ENCODE data around the gene SPTBN1. TPM values are rescaled to one million over a fixed set of nuclear protein-coding genes. Genes with fewer than 3 reads are reported as not detected.
A peak's percentile ranks its signal among the peaks of the same experiment; 100 is the strongest.

The SPTBN1 gene
- total and polyA plus RNA-seq, 2 of the 13 experiments (the other 11 are each of a cell fraction or from before 2014, with no cell fraction given) = 123 to 299 TPM

DNA sequence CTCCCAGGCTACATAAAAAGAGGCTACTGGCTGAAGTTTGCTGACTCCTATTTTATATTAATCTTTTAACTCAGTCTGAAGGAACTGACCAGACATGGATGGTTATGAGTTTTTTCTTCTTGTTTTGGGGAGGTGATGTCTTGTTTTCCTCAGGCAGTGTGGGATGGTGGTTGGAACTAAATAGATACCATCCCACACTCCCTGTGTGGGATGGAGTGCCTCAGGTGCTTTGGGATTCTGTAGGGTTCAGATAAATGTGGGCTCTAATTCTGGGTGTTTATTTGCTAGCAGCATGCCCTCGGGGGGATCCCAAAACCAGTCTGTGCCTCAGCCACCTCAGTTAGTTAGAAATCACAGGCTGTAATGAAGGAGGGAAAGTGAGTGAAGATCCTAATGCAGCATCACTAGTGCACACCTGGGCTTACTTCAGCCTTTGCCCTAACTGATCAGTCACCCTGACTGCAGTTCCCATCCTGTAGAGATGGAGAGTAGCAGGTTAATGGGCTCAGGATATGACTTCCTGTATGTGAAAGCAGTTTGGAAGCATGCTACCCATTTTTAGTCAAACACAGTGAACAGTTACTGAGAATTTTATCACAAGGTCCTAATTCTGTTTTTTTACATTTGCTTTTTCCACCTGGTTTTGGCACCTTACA is 132.2 kb downstream of the SPTBN1 start (continued):
- TF ChIP-seq EHMT2 (IDR thresholded peaks at IDR 0.05; ENCODE audit: borderline replicate concordance, low read depth, low read length) (no peak), GLI4 (CRISPR knock-in tag; IDR thresholded peaks at IDR 0.05; ENCODE audit: borderline replicate concordance) (no peak), ZNF629 (CRISPR knock-in tag; conservative IDR thresholded peaks at IDR 0.05) (0 out of 2 replicates have a peak, but pooled peaks have one; percentile 12), MAFK (conservative IDR thresholded peaks at IDR 0.05 in 1 of 2, IDR thresholded peaks at IDR 0.05 in 1 of 2; ENCODE audit: low read length in 2 of 2) (0 out of 4 replicates have a peak, but pooled peaks of 1 of the 2 experiments have one; percentile 3)
- TF ChIP-seq, protein P1, sequence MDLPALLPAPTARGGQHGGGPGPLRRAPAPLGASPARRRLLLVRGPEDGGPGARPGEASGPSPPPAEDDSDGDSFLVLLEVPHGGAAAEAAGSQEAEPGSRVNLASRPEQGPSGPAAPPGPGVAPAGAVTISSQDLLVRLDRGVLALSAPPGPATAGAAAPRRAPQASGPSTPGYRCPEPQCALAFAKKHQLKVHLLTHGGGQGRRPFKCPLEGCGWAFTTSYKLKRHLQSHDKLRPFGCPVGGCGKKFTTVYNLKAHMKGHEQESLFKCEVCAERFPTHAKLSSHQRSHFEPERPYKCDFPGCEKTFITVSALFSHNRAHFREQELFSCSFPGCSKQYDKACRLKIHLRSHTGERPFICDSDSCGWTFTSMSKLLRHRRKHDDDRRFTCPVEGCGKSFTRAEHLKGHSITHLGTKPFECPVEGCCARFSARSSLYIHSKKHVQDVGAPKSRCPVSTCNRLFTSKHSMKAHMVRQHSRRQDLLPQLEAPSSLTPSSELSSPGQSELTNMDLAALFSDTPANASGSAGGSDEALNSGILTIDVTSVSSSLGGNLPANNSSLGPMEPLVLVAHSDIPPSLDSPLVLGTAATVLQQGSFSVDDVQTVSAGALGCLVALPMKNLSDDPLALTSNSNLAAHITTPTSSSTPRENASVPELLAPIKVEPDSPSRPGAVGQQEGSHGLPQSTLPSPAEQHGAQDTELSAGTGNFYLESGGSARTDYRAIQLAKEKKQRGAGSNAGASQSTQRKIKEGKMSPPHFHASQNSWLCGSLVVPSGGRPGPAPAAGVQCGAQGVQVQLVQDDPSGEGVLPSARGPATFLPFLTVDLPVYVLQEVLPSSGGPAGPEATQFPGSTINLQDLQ (CRISPR knock-in tag; IDR thresholded peaks at IDR 0.05) = no peak

DNA sequence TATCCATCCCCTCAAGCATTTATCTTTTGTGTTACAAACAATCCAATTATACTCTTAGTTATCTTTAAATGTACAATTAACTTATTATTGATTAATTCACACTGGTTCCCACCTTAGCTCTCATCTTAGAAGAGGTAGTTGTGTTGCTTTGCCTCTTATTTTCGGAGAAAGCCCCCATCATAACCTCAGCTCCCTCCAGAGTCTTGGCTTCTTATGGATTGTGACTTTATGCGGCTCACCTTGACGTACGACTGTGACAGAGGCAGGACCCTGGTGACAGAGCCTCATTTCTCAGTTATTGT is 132.9 kb downstream of the SPTBN1 start:
- Histone ChIP-seq H3K4me3 (replicated peaks in 1 of 3; ENCODE audit: insufficient read depth in 1 of 3, low read depth in 2 of 3, low read length in 3 of 3) (peak overlapping the region; percentile 22 to 55 (median 28)), H3K79me2 (ENCODE audit: insufficient read depth, low read length) (peaks cover 99% of the 10 kb centered on the region), H3K36me3 (replicated peaks in 1 of 2; ENCODE audit: control insufficient read depth in 1 of 2, insufficient read depth in 2 of 2, low read length in 2 of 2) (peaks cover 12 to 48% of the 10 kb centered on the region in 2 experiments), H2AFZ (ENCODE audit: low read length) (no peak overlapping the region), H3K9me3 (ENCODE audit: low read length) (no peaks in the 10 kb centered on the region), H3K27me3 (ENCODE audit: control insufficient read depth in 1 of 2, insufficient read depth in 2 of 2, low read length in 2 of 2) (no peaks in the 10 kb centered on the region), H3K4me2 (ENCODE audit: low read depth, low read length) (peak overlapping the region; percentile 75), H3K9ac (ENCODE audit: insufficient read depth, low read depth, low read length) (peak overlapping the region; percentile 66), H3K4me1 (ENCODE audit: insufficient read depth, low read length) (peaks cover 95% of the 10 kb centered on the region), H4K20me1 (ENCODE audit: insufficient read depth, low read length) (peaks cover 61% of the 10 kb centered on the region), H3K27ac (ENCODE audit: extremely low read length, insufficient read depth, low read length) (peak overlapping the region; percentile 92)
- CTCF ChIA-PET (ENCODE audit: low intra/inter-chr PET ratio, low total read pairs) = interaction anchor here (1.3 to 1.6 kb wide), 2 partner anchors 9 to 67 kb away, joined by 3 to 4 read pairs; no protein-coding TSS in a partner anchor
- intact Hi-C loops (cut with micrococcal nuclease; ENCODE audit: unreplicated experiment) (loop anchor here (1.0 to 2.0 kb wide), 3 partner anchors 10 to 31 kb away; no protein-coding TSS in a partner anchor), in situ Hi-C loops (cut with HindIII; ENCODE audit: extremely low pct_ligation_motif_present, low pct_unique_long_range_greater_than_20kb) (no loop called here)
- POLR2A ChIA-PET = interaction anchor here (0.9 to 3.0 kb wide), 17 partner anchors 9 to 56 kb away, joined by 3 to 42 read pairs (median 5); no protein-coding TSS in a partner anchor
- BruUV-seq (replicated peaks) = TSS peak; percentile 93
- FAIRE-seq = no peak
- no peak for DNase-seq (ENCODE audit: low spot score)
- 58% methylated on average over 4 of the region's 4 CpGs for whole genome bisulfite sequencing (ENCODE audit: low lambda C conversion rate)
- no peak for ATAC-seq
- TF ChIP-seq MTA1 (CRISPR knock-in tag; IDR thresholded peaks at IDR 0.05; ENCODE audit: borderline replicate concordance) = no peak
- no peak for TF ChIP-seq ELF3 (CRISPR knock-in tag; IDR thresholded peaks at IDR 0.05)
- TF ChIP-seq FOXJ3 (CRISPR knock-in tag; IDR thresholded peaks at IDR 0.05; ENCODE audit: borderline replicate concordance) = no peak
- 0 out of 2 replicates have a peak, but pooled peaks have one; percentile 46 for TF ChIP-seq ZNF619 (CRISPR knock-in tag; IDR thresholded peaks at IDR 0.05)
- TF ChIP-seq GTF3A (CRISPR knock-in tag; conservative IDR thresholded peaks at IDR 0.05) = no peak
- TF ChIP-seq MAFK (conservative IDR thresholded peaks at IDR 0.05 in 1 of 2, IDR thresholded peaks at IDR 0.05 in 1 of 2; ENCODE audit: low read length in 2 of 2) = no peak
- 0 out of 2 replicates have a peak, but pooled peaks have one; percentile 49 for TF ChIP-seq ZNF337 (CRISPR knock-in tag; IDR thresholded peaks at IDR 0.05; ENCODE audit: borderline replicate concordance, low read depth)
- TF ChIP-seq ZNF569 (CRISPR knock-in tag; IDR thresholded peaks at IDR 0.05; ENCODE audit: borderline replicate concordance) = no peak
- no peak for TF ChIP-seq ARNT (IDR thresholded peaks at IDR 0.05)
- no peak for TF ChIP-seq TEAD3 (CRISPR knock-in tag; optimal IDR thresholded peaks at IDR 0.05; ENCODE audit: borderline replicate concordance)
- TF ChIP-seq SNAI1 (CRISPR knock-in tag; IDR thresholded peaks at IDR 0.05; ENCODE audit: borderline replicate concordance) = peak; percentile 73; the same call in 1 of the 2 replicates
- no peak for TF ChIP-seq SATB2 (CRISPR knock-in tag; IDR thresholded peaks at IDR 0.05)
- no peak for TF ChIP-seq ZNF354B (CRISPR knock-in tag; IDR thresholded peaks at IDR 0.05)
- TF ChIP-seq NPAS2 (CRISPR knock-in tag; IDR thresholded peaks at IDR 0.05; ENCODE audit: borderline replicate concordance) = no peak
- TF ChIP-seq POLR2G (IDR thresholded peaks at IDR 0.05; ENCODE audit: low read depth, low read length) = 0 out of 2 replicates have a peak, but pooled peaks have one; percentile 45
- TF ChIP-seq KAT7 (CRISPR knock-in tag; IDR thresholded peaks at IDR 0.05; ENCODE audit: borderline replicate concordance) = peak; percentile 22; the same call in 1 of the 2 replicates
- TF ChIP-seq EED (CRISPR knock-in tag; IDR thresholded peaks at IDR 0.05) = 0 out of 2 replicates have a peak, but pooled peaks have one; percentile 39
- no peak for TF ChIP-seq HHEX (CRISPR knock-in tag; IDR thresholded peaks at IDR 0.05)
